Middle frontal gyrus (tissue), 1 donor: ENCODE data around the gene UBAP2.

Source experiments
- DNase-seq: peaks from one replicate; pipeline ENCODE4 v3.0.0-alpha.2; 2015; ENCODE audit warnings: low spot score; ENCODE audit errors: extremely low spot score

Gene UBAP2

DNA sequence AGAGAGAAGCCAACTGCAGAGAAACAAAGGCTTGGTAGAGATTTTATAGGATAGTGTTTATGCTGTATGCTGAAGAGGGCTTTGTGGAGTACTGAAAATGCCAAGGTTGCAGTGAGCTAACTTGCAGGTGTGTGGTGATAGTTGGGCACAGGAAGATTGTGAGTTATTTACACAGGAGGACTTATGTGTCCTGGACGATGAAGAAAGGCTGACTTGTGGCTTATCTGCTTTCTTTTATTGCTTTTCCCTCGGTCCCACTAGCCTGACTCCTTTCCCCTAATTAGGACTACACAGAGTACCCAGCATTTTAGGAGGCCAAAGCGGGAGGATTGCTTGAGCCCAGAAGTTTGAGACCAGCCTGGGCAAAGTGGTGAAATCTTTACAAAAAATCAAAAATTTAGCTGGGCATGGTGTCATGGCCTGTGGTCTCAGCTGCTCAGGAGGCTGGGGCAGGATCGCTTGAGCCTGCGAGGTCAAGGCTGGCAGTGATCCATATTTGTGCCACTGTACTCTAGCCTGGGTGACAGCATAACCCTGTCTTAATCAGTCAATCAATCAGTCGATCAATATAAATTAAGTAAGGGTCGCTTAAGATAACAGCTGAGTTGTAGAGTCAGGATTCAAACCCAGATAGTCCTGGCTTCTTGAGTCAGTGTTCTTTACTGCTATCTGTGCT is 169.9 kb downstream of the UBAP2 start:
- no peak for DNase-seq

DNA sequence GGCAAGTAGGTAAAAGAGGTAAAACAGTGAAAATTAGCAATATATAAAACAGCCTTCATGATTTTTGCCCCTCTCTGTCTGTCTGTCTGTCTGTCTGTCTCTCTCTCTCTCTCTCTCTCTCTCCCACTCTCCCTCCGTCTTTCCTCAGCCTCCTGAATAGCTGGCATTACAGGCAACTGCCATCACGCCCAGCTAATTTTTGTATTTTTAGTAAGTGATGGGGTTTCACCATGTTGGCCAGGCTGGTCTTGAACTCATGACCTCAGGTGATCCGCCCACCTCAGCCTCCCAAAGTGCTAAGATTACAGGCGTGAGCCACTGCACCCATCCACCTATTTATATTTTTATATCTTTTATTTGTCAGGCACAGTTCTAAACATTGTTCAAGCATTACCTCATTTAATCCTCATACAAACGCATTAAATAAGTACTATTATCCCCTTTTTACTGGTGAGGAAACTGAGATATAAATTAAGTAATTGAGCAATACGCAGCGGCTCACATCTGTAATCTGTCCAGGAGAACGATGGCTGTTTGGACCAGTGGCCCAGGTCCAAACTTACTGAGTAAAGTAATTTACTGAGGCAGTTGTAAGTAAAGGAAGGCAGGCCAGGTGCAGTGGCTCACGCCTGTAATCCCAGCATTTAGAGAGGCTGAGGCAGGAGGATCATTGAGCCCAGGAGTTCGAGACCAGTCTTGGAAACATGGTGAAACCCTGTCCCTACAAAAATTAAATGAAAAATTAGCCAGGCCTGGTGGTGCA is 170.8 kb downstream of the UBAP2 start:
- DNase-seq, result no peak
